GM18951 (cell line): ENCODE data around the gene DMRTC2.

Source experiments
- POLR2A ChIP-seq: IDR thresholded peaks from 4 replicates; pipeline ENCODE4 v1.6.1; 2011; ENCODE audit warnings: mild to moderate bottlenecking; ENCODE audit not compliant: insufficient read length, insufficient read depth; ENCODE audit errors: extremely low read depth
- in situ Hi-C: fragments of 300-500 bp; cut with MboI; formaldehyde crosslinking; loops from one replicate; pipeline ENCODE4 v1.12.0; 2022; ENCODE audit warnings: low sequenced_read_pairs, mixed read lengths, inconsistent platforms; ENCODE audit not compliant: unreplicated experiment

Gene DMRTC2

DNA sequence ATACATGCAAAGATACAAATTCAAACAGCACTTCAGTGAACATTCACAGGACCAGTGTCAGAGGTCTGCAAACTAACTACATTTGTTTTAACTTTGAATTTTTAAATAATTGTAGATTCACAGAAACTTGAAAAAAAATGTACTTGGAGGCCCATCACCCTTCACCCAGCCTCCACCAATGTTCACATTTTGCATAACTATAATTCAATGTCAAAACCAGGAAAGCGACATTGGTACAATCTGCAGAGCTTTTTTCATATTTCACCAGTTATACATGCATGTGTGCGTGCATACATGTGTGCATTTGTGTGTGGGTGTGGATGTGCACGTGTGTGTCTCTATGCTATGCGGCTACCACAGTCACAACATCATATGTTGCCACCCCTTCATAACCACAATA, 29.5 kb upstream of the DMRTC2 start:
- no peak for TF ChIP-seq POLR2A
- in situ Hi-C loops: no loop called here

DNA sequence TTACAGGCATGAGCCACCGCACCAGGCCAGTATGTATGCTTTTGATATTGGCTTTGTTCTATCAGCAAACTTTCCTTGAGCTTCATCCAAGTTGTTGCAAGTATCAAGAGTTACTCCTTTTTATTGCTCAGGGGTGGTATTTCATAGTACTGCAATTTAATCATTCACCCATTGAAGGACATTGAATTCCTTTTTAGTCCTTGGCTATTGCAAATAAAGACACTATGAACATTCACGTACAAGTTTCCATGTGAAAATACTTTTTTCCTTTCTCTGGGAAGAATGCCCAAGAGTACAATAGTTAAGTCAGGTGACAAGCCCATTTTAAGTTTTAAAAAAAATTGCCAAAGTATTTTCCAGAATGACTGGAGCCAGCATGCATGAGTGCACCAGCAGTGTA, 28.1 kb upstream of the DMRTC2 start:
- in situ Hi-C loops: no loop called here
- no peak for TF ChIP-seq POLR2A

DNA sequence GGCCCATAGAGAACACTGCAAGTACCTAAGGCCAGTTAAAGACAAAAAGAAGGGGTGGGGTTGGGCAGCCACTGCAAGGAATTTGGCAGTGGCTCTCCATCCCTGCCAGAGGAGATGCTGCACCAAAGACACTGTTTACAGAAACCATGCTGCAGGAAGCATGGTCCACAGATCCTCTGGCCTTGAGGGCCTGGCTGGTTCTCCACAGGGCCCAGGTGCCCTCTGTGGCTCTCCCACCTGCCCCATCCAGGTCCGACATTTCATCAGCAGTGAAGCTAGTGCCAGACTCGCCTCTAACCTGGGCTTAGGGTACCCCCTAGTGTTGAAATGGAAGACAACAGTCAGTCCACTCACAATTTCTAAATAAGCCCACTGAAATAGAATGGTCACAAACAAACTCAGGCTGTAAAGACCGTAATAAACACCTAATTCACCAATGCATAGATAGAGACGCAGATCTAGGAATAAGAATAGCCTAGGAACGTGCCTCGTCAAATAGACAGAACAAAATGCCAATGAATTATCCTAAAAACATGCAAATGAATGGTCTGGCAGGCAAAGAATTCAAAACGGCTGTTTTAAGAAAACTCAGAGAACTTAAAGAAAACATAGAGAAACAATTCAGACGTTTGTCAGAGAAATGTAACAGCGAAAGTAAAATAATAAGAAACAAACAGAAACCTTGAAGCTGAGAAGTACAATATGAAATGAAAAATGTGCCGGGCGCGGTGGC, 23.7 kb upstream of the DMRTC2 start:
- in situ Hi-C loops: no loop called here
- TF ChIP-seq POLR2A: no peak

DNA sequence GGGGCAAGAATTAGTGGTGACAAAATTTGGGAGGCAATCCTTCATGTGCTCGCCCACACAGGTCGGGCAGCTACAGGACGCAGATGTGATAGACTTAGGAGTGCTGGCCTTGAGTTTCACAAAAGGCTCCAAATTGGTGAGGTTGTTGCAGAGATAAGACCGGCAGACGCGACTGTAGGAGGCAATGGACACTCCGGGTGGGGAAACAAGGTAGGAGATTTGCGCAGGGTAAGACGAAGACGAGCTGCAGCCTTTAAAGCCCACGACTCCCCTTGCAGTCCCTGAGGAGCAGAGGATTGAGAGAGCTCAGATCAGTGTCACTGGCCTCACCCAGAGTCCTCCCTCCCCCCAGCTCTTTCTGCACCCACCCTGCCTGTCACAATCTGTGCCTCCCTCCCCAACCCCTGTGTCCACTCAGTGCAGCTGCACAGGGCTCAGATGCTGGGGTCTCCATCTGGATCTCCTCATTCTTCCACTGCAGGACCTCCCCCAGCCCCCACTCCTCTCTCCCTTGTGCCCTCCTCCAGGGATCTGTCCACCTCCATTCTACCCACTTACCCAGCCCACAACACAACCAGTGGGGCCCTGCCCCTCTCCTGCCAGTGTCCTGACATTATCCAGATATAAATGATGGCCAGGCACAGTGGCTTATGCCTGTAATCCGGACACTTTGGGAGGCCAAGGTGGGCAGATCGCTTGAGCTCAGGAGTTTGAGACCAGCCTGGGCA, 6.7 kb upstream of the DMRTC2 start:
- no peak for TF ChIP-seq POLR2A
- in situ Hi-C loops: no loop called here

DNA sequence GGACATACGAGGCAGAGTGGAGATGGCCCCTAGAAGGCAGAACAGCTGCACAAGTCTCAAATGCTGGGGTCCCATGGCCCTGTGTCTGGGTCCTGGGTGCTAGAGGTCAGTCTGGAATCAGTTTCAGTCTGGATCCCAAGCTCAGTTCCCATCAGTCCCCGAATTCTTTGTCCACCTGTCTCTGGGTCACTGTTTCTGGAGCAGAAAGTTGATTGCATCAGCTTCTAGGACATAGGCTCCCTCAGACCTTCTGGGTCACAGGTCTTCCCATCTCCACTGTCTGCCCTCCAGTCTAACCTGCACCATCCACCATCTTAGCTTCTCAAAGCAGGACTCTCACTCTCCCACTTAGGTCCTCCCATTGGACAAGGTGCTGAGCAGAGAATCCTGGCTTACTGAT, 5.6 kb upstream of the DMRTC2 start:
- TF ChIP-seq POLR2A: no peak
- in situ Hi-C loops: no loop called here

DNA sequence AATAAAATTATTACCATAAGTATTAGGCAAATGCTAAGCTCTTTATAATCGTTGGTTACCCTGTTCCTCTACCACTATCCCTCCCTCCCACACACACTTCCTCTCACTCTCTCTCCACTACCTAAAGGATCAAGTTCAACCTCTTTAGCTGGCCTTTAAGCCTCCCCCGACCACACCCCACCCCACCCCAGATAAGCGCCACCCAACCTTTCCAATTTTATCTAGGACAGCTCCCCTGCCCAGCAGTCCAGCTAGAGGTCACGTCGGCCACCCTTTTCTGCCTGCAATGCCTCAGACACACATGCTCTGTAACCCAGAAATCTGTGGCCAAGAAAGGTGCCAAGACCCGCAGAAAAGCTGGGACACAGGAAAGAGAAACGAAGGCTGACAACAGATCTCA, 1.5 kb upstream of the DMRTC2 start:
- in situ Hi-C loops: no loop called here
- TF ChIP-seq POLR2A: no peak

DNA sequence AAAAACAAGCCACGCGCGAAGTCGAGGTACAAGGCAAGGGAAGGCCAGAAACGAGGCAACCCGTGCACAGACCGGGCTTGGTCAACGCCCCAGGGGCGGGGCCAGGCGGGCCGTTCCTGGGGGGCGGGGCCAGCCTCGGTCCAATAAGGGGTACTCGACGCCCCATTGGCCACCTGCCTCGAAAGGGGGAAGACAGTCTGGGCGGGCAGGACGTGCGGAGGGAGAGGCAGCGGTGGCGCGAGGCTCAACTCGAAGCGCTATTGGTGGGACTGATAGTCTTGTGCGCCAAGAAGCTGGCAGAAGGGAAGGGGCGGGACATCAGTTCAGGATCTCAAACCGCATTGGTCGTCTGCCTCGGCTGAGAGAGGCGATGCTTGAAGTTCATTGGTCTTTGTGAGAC, 241 bp upstream of the DMRTC2 start, which contains the start of gene LYPD4:
LYPD4 (minus strand) TSS at position 83 of the 400 bp plus-strand sequence. CDS start 5,398 bp downstream, outside the sequence.
- TF ChIP-seq POLR2A: no peak
- in situ Hi-C loops: no loop called here

DNA sequence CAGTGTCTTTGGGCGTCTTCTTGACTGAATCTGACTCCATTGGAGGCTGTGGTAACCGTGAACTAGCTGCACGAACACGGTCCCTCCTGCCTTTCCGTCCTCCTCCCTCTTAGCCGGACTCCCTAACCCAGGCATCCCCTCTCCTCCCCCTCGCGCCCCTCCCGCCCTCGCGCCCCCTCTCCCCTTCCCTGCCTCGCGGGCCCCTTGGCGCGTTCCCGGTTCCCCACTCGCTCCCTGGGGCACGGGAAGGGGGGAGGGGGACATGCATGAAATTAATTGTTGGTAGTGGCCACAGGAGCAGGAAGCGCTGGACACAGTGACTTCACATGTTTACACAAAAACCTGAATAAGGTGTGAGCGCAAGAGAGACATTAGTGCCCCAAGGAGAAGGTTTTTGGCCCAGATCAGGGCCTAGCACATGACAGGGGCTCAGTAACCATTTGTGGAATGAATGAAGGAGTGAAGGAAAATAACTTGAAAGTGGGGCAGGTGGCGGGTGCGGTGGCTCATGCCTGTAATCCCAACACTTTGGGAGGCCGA, 279 bp downstream of the DMRTC2 start:
- in situ Hi-C loops: no loop called here

DNA sequence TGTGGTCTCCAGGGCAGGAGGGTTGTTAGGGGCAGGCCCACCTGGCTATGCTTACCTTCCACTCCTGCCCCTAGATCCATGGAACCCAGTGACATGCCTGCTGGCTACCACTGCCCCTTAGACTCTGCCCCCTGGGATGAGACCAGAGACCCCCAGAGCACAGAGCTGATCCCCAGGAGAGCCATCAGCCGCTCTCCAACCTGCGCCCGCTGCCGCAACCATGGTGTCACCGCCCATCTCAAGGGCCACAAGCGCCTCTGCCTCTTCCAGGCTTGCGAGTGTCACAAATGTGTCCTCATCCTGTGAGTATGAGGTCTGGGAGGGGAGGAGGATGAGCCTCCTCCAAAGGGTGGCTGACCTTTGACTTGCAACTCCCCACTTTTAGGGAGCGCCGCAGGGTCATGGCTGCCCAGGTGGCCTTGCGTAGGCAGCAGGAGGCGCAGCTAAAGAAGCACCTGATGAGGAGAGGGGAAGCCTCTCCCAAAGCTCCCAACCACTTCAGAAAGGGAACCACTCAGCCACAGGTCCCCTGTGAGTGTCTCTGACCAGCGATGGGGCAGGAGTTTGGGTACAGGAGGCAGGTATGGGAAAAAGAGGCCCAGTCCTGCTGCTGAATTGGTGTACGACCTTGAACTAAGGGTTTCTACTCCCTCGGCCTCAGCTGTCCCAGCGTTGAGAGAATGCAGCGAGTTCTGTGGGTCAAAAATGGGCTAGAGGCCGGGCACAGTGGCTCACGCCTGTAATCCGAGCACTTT, 2.7 kb downstream of the DMRTC2 start:
- in situ Hi-C loops: no loop called here
- no peak for TF ChIP-seq POLR2A

More for the DNA sequence above, 279 bp downstream of the DMRTC2 start:
- no peak for TF ChIP-seq POLR2A

DNA sequence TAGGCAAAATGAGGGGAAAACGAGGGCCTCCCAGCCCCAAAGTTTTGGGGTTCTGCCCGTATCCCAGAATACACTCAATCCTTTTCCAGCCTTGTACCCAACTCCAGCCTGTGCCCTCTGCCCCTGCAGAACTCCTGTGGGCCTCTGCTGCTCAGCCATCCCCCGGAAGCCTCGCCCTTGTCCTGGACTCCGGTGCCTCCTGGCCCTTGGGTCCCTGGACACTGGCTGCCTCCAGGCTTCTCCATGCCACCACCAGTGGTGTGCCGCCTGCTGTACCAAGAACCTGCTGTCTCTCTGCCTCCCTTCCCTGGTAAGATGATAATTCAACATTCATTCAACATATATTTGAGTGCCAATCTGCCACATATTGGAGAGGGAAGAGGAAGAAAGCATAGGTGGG, 3.8 kb downstream of the DMRTC2 start:
- in situ Hi-C loops: no loop called here
- TF ChIP-seq POLR2A: no peak

DNA sequence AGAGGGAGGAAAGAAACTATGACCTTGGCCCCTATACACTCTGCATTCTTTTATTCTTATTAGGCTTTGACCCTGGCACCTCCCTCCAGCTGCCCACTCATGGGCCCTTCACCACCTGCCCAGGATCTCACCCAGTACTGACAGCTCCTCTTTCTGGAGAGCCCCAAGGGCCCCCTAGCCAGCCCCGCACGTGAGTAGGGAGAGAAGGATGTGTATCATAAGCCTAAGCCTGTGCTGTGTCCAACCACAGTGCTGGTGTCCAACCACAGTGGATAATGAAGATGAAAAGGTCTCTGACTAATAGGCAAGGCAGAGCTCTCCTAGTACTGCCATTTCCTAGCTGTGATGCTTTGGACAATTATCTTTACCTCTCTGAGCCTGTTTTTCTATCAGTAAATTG, 4.2 kb downstream of the DMRTC2 start:
- in situ Hi-C loops: no loop called here

DNA sequence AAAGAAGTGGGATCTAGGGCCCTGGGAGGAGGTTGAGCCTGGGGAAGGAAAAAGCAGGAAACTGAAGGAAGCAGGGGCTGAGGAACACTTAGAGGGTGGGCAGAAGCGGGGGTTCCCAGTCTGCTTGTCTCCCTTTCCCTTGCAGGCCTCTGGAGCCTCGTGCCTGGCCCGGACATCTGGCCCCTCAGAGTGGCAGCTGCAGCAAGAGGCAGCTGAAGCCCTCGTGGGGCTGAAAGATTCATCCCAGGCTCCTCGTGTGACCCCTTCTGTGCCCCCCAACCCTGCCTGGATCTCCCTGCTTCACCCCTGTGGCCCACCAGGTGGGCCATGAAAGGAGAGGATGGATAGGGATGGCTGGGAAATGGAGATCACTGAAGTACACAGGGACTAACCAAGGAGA, 5.5 kb downstream of the DMRTC2 start:
- TF ChIP-seq POLR2A: no peak
- in situ Hi-C loops: no loop called here

More for the DNA sequence above, 4.2 kb downstream of the DMRTC2 start:
- TF ChIP-seq POLR2A: no peak

DNA sequence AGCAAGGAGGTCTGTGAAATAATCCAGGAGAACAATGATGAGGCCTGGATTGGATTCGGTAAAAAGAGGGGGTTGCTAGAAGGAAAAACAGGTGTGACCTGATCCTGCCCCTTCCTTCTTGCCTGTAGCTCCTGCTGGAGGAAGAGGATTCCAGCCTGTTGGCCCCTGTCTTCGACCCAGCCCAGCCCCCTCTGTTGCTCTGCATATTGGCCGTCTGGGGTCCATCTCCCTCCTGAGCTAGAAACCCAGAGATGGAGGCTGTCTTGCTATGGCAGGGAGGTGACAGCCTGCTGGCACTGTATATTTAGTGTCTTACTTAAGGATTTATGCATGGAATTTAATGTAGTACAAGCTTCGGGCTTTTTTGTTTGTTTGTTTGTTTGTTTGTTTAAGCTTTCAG, 6.6 kb downstream of the DMRTC2 start:
- in situ Hi-C loops: no loop called here
- no peak for TF ChIP-seq POLR2A
